ENCODE measurements around the gene RBM5. TPM values are rescaled to one million over a fixed set of nuclear protein-coding genes. Genes with fewer than 3 reads are reported as not detected.

RBM5 gene
- 31.0 to 33.5 TPM (median 33.0 TPM) in 5 replicates for total RNA-seq (2022; extraction: Qiagen RNA extraction; ENCODE audit: low read depth)

DNA sequence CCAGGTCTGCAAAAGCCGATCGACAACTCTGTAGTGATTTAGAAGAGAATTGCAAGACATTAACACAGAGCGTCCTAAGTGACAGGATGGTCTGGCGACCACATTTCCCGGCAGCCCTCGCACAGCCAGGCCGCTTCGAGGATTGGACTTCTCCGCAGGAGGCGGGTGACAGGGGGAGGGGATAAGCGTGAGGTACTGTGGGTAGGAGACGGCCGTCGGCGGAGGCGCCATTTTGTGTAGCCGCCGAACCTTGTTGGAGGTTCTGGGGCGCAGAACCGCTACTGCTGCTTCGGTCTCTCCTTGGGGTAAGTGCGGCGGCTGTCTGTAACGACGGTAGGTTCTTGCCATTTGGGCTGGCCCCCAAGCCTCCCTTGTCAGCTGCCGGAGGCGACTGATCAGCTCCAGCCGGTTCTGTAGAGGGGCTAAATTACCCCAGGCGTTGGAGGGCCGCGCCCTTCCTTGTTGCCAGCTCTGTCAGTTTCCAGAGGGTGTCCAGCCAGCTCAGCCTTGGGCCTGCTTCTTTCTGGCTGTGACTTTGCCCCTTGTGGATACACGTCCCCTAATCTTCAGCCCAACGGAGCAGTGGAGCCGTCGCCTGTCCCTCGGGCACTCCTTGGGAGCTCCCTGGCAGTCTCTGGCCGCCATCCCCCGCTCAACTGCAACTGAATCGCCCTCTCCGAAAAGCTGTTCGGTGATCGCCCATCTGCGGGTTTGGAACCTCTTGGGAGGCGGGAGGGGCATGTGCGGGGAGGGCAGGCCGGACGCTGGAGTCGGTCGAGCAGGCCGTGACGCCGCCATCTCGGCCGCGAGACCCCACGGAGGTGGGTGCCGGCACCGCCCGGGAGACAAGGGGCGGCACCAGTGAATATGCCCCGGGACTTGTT, at the start of gene RBM5:
RBM5 (plus strand) TSS at position 195 of the 884 bp plus-strand sequence. CDS start 1,516 bp downstream, outside the sequence.

GRCh38 chr3:50154840-50155490, 66.2 kb downstream of the RBM5 start, which contains the start of gene SEMA3F:
Gene SEMA3F (plus strand): TSS chr3:50155324. CDS start chr3:50159623, 4,299 bp downstream.

Other genes with a start within 250 kb of the RBM5 start
- gene TRAIP, start 232.4 kb upstream of the RBM5 start, total RNA-seq (2022; extraction: Qiagen RNA extraction; ENCODE audit: low read depth): 9.2 to 14.6 TPM (median 12.7 TPM) in 5 replicates
- gene CAMKV, start 219.0 kb upstream of the RBM5 start, total RNA-seq (2022; extraction: Qiagen RNA extraction; ENCODE audit: low read depth): 0.30 to 0.63 TPM (median 0.45 TPM) in 5 replicates
- gene MST1R, start 185.0 kb upstream of the RBM5 start, total RNA-seq (2022; extraction: Qiagen RNA extraction; ENCODE audit: low read depth): 5.4 to 8.4 TPM (median 7.7 TPM) in 5 replicates
- 5.6 to 9.7 TPM (median 7.5 TPM) in 5 replicates for gene MON1A, start 159.1 kb upstream of the RBM5 start, total RNA-seq (2022; extraction: Qiagen RNA extraction; ENCODE audit: low read depth)
- gene RBM6, start 148.8 kb upstream of the RBM5 start, total RNA-seq (2022; extraction: Qiagen RNA extraction; ENCODE audit: low read depth): 23.3 to 27.5 TPM (median 26.0 TPM) in 5 replicates
- 10.1 to 16.4 TPM (median 15.0 TPM) in 5 replicates for gene SEMA3F, start 66.4 kb downstream of the RBM5 start, total RNA-seq (2022; extraction: Qiagen RNA extraction; ENCODE audit: low read depth)
- gene GNAT1, start 102.7 kb downstream of the RBM5 start, total RNA-seq (2022; extraction: Qiagen RNA extraction; ENCODE audit: low read depth): not detected in 5 replicates
- 0.06 to 0.14 TPM in 2 of 5 replicates, not detected in the others for gene SLC38A3, start 116.4 kb downstream of the RBM5 start, total RNA-seq (2022; extraction: Qiagen RNA extraction; ENCODE audit: low read depth)
- gene GNAI2, start 147.3 kb downstream of the RBM5 start, total RNA-seq (2022; extraction: Qiagen RNA extraction; ENCODE audit: low read depth): 36.6 to 47.7 TPM (median 45.5 TPM) in 5 replicates
- gene SEMA3B, start 180.2 kb downstream of the RBM5 start, total RNA-seq (2022; extraction: Qiagen RNA extraction; ENCODE audit: low read depth): 5.1 to 9.7 TPM (median 7.3 TPM) in 5 replicates
- gene LSMEM2, start 190.2 kb downstream of the RBM5 start, total RNA-seq (2022; extraction: Qiagen RNA extraction; ENCODE audit: low read depth): 0.10 TPM in 1 of 5 replicates, not detected in the others
- gene IFRD2, start 203.5 kb downstream of the RBM5 start, total RNA-seq (2022; extraction: Qiagen RNA extraction; ENCODE audit: low read depth): 69.2 to 98.8 TPM (median 94.6 TPM) in 5 replicates
- gene HYAL3, start 210.5 kb downstream of the RBM5 start, total RNA-seq (2022; extraction: Qiagen RNA extraction; ENCODE audit: low read depth): 6.4 to 11.3 TPM (median 9.6 TPM) in 5 replicates
- 6.2 to 8.9 TPM (median 6.5 TPM) in 5 replicates for gene NAA80, start 210.5 kb downstream of the RBM5 start, total RNA-seq (2022; extraction: Qiagen RNA extraction; ENCODE audit: low read depth)
- 0.45 to 0.70 TPM (median 0.56 TPM) in 5 replicates for gene HYAL1, start 214.7 kb downstream of the RBM5 start, total RNA-seq (2022; extraction: Qiagen RNA extraction; ENCODE audit: low read depth)
- 24.6 to 31.4 TPM (median 30.4 TPM) in 5 replicates for gene HYAL2, start 233.8 kb downstream of the RBM5 start, total RNA-seq (2022; extraction: Qiagen RNA extraction; ENCODE audit: low read depth)
- 28.2 to 41.0 TPM (median 36.2 TPM) in 5 replicates for gene TUSC2, start 239.3 kb downstream of the RBM5 start, total RNA-seq (2022; extraction: Qiagen RNA extraction; ENCODE audit: low read depth)